ENCODE results near the gene JPH2.

The JPH2 gene

GRCh38 chr20:44187772-44188709, 1.1 kb upstream of the JPH2 start:
- intact Hi-C loops (cut with micrococcal nuclease), result no loop called here
- Mint-ChIP-seq H3K27ac (no peak overlapping the region), H3K4me3 (no peak overlapping the region), H3K4me1 (ENCODE audit: low read depth) (peaks cover 21% of the 10 kb centered on the region), H3K36me3 (ENCODE audit: low read depth) (no peaks in the 10 kb centered on the region), H3K27me3 (peaks cover 46% of the 10 kb centered on the region), H3K9me3 (no peaks in the 10 kb centered on the region)

GRCh38 chr20:44186674-44187053, 324 bp downstream of the JPH2 start:
- Mint-ChIP-seq H3K4me1 (ENCODE audit: low read depth) (peaks cover 21% of the 10 kb centered on the region), H3K36me3 (ENCODE audit: low read depth) (no peaks in the 10 kb centered on the region), H3K9me3 (no peaks in the 10 kb centered on the region), H3K27me3 (peaks cover 54% of the 10 kb centered on the region), H3K4me3 (no peak overlapping the region), H3K27ac (no peak overlapping the region)
- intact Hi-C loops (cut with micrococcal nuclease), result no loop called here

- H3K36me3 Mint-ChIP-seq (ENCODE audit: low read depth), result no peaks in the 10 kb centered on the region
- peaks cover 56% of the 10 kb centered on the region for H3K27me3 Mint-ChIP-seq
- H3K9me3 Mint-ChIP-seq, result no peaks in the 10 kb centered on the region
- no peak overlapping the region for H3K27ac Mint-ChIP-seq
- intact Hi-C loops (cut with micrococcal nuclease), result no loop called here
- peaks cover 21% of the 10 kb centered on the region for H3K4me1 Mint-ChIP-seq (ENCODE audit: low read depth)
- no peak overlapping the region for H3K4me3 Mint-ChIP-seq
Observed at GRCh38 chr20:44186201-44186600, 787 bp downstream of the JPH2 start.

GRCh38 chr20:44185574-44185973, 1.4 kb downstream of the JPH2 start:
- Mint-ChIP-seq H3K27me3 (peaks cover 57% of the 10 kb centered on the region), H3K4me3 (no peak overlapping the region), H3K4me1 (ENCODE audit: low read depth) (peaks cover 21% of the 10 kb centered on the region), H3K27ac (no peak overlapping the region), H3K36me3 (ENCODE audit: low read depth) (no peaks in the 10 kb centered on the region), H3K9me3 (no peaks in the 10 kb centered on the region)
- intact Hi-C loops (cut with micrococcal nuclease), result no loop called here

GRCh38 chr20:44183282-44183681, 3.7 kb downstream of the JPH2 start:
- Mint-ChIP-seq H3K4me3 (no peak overlapping the region), H3K4me1 (ENCODE audit: low read depth) (peaks cover 13% of the 10 kb centered on the region), H3K27ac (no peak overlapping the region), H3K9me3 (no peaks in the 10 kb centered on the region), H3K27me3 (peaks cover 53% of the 10 kb centered on the region), H3K36me3 (ENCODE audit: low read depth) (no peaks in the 10 kb centered on the region)
- intact Hi-C loops (cut with micrococcal nuclease), result no loop called here

GRCh38 chr20:44182863-44183262, 4.1 kb downstream of the JPH2 start:
- no peak overlapping the region for H3K4me3 Mint-ChIP-seq
- no peaks in the 10 kb centered on the region for H3K36me3 Mint-ChIP-seq (ENCODE audit: low read depth)
- no peaks in the 10 kb centered on the region for H3K9me3 Mint-ChIP-seq
- peaks cover 9% of the 10 kb centered on the region for H3K4me1 Mint-ChIP-seq (ENCODE audit: low read depth)
- H3K27ac Mint-ChIP-seq, result no peak overlapping the region
- intact Hi-C loops (cut with micrococcal nuclease), result no loop called here
- H3K27me3 Mint-ChIP-seq, result peaks cover 49% of the 10 kb centered on the region

GRCh38 chr20:44182135-44182765, 4.7 kb downstream of the JPH2 start:
- H3K9me3 Mint-ChIP-seq, result no peaks in the 10 kb centered on the region
- no peaks in the 10 kb centered on the region for H3K36me3 Mint-ChIP-seq (ENCODE audit: low read depth)
- H3K4me1 Mint-ChIP-seq (ENCODE audit: low read depth), result peaks cover 2% of the 10 kb centered on the region
- no peak overlapping the region for H3K4me3 Mint-ChIP-seq
- H3K27ac Mint-ChIP-seq, result no peak overlapping the region
- peaks cover 43% of the 10 kb centered on the region for H3K27me3 Mint-ChIP-seq
- intact Hi-C loops (cut with micrococcal nuclease), result no loop called here

- no peaks in the 10 kb centered on the region for H3K36me3 Mint-ChIP-seq (ENCODE audit: low read depth)
- no peaks in the 10 kb centered on the region for H3K4me1 Mint-ChIP-seq (ENCODE audit: low read depth)
- no peaks in the 10 kb centered on the region for H3K9me3 Mint-ChIP-seq
- intact Hi-C loops (cut with micrococcal nuclease), result no loop called here
- no peak overlapping the region for H3K27ac Mint-ChIP-seq
- H3K27me3 Mint-ChIP-seq, result peaks cover 36% of the 10 kb centered on the region
- no peak overlapping the region for H3K4me3 Mint-ChIP-seq
Observed at GRCh38 chr20:44181611-44182010, 5.4 kb downstream of the JPH2 start.

GRCh38 chr20:44180814-44181213, 6.2 kb downstream of the JPH2 start:
- no peak overlapping the region for H3K27ac Mint-ChIP-seq
- peaks cover 32% of the 10 kb centered on the region for H3K27me3 Mint-ChIP-seq
- no peaks in the 10 kb centered on the region for H3K4me1 Mint-ChIP-seq (ENCODE audit: low read depth)
- no peaks in the 10 kb centered on the region for H3K36me3 Mint-ChIP-seq (ENCODE audit: low read depth)
- intact Hi-C loops (cut with micrococcal nuclease), result no loop called here
- no peak overlapping the region for H3K4me3 Mint-ChIP-seq
- no peaks in the 10 kb centered on the region for H3K9me3 Mint-ChIP-seq

- H3K4me3 Mint-ChIP-seq, result no peak overlapping the region
- H3K27ac Mint-ChIP-seq, result no peak overlapping the region
- H3K4me1 Mint-ChIP-seq (ENCODE audit: low read depth), result no peaks in the 10 kb centered on the region
- peaks cover 22% of the 10 kb centered on the region for H3K27me3 Mint-ChIP-seq
- intact Hi-C loops (cut with micrococcal nuclease), result no loop called here
- no peaks in the 10 kb centered on the region for H3K36me3 Mint-ChIP-seq (ENCODE audit: low read depth)
- no peaks in the 10 kb centered on the region for H3K9me3 Mint-ChIP-seq
Observed at GRCh38 chr20:44176833-44177534, 10.0 kb downstream of the JPH2 start.

GRCh38 chr20:44174996-44175765, 11.8 kb downstream of the JPH2 start:
- intact Hi-C loops (cut with micrococcal nuclease), result no loop called here
- H3K27ac Mint-ChIP-seq, result no peak overlapping the region
- no peaks in the 10 kb centered on the region for H3K36me3 Mint-ChIP-seq (ENCODE audit: low read depth)
- H3K4me3 Mint-ChIP-seq, result no peak overlapping the region
- H3K27me3 Mint-ChIP-seq, result peaks cover 24% of the 10 kb centered on the region
- H3K9me3 Mint-ChIP-seq, result no peaks in the 10 kb centered on the region
- no peaks in the 10 kb centered on the region for H3K4me1 Mint-ChIP-seq (ENCODE audit: low read depth)

GRCh38 chr20:44173846-44174245, 13.1 kb downstream of the JPH2 start:
- no peaks in the 10 kb centered on the region for H3K4me1 Mint-ChIP-seq (ENCODE audit: low read depth)
- no peak overlapping the region for H3K4me3 Mint-ChIP-seq
- no peaks in the 10 kb centered on the region for H3K9me3 Mint-ChIP-seq
- peaks cover 31% of the 10 kb centered on the region for H3K27me3 Mint-ChIP-seq
- H3K27ac Mint-ChIP-seq, result no peak overlapping the region
- H3K36me3 Mint-ChIP-seq (ENCODE audit: low read depth), result no peaks in the 10 kb centered on the region
- intact Hi-C loops (cut with micrococcal nuclease), result no loop called here

- Mint-ChIP-seq H3K4me1 (ENCODE audit: low read depth) (no peaks in the 10 kb centered on the region), H3K4me3 (no peak overlapping the region), H3K27ac (no peak overlapping the region), H3K36me3 (ENCODE audit: low read depth) (no peaks in the 10 kb centered on the region), H3K9me3 (no peaks in the 10 kb centered on the region), H3K27me3 (peaks cover 31% of the 10 kb centered on the region)
- intact Hi-C loops (cut with micrococcal nuclease), result no loop called here
Observed at GRCh38 chr20:44173116-44173515, 13.9 kb downstream of the JPH2 start.
